Suppressor macrophage treated with lipopolysaccharide for 4 hours (primary cell): ENCODE measurements around the gene HAGH.
"Not testable (repeated sequence)": the region's sequence is repeated elsewhere in the genome, so short reads cannot be mapped to it uniquely, and the experiment has no call there.

Experiments used
- DNase-seq: peaks from one replicate; pipeline ENCODE4 v3.0.0-alpha.2; 2020

The HAGH gene

DNA sequence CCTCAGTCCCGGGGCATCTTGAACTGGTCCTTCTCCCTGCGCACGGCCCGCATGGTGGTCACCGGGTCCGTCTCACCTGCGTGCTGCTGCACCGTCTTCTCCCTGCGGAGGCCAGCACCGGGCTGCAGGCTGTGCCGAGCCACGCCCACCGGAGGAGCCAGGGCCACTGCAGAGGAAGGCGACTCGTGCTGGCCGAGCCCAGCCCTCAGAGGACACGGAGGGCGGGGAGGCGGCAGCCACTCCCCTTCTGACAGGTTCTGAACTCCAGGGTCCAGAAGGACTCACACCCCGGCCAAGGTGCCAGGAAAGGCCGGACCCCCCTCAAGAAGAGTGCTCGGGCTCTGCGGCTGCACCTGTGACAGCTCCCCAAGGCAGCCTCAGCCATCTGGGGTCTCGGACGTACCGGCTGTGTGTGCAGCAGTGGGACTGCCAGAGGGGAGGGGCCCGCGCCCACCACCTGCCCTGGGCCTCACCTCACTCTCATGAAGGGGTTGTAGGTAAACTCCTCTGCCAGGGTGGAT, 17.3 kb downstream of the HAGH start:
- no peak for DNase-seq

GRCh38 chr16:1808691-1809090, 17.9 kb downstream of the HAGH start:
- no peak for DNase-seq

DNA sequence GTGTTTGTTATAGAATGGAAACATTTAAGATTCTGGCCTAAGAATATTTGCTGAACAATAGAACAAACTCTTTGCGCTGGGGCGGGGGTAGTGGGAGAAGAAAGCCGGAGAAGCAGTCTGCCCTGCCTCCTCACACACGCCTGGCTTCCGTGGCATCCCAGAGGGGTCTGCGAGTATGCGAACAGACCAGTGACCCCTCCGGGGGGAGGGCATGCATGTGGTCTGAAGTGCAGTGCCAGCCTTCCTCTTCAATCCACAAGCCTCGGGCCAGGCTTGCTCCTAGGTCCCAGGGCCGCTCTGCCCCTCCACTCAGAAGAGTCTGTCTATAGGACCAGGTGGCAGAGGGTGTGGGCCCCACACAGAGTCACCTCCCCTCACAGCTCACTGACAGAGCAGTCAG, 19.0 kb downstream of the HAGH start:
- DNase-seq: no peak

GRCh38 chr16:1800701-1801100, 25.9 kb downstream of the HAGH start:
- DNase-seq: no peak

DNA sequence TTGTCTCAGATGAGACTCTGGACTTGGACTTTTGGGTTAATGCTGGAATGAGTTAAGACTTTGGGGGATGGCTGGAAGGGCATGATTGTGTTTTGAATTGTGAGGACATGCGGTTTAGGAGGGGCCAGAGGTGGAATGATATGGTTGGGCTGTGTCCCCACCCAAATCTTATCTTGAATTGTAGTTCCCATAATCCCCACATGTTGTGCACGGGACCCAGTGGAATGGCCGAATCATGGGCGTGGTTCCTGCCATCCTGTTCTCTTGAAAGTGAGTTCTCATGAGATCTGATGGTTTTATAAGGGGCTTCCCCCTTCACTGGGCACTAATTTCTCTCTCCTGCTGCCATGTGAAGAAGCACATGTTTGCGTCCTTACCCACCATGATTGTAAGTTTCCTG, 27.4 kb downstream of the HAGH start:
- DNase-seq: not testable (repeated sequence)

DNA sequence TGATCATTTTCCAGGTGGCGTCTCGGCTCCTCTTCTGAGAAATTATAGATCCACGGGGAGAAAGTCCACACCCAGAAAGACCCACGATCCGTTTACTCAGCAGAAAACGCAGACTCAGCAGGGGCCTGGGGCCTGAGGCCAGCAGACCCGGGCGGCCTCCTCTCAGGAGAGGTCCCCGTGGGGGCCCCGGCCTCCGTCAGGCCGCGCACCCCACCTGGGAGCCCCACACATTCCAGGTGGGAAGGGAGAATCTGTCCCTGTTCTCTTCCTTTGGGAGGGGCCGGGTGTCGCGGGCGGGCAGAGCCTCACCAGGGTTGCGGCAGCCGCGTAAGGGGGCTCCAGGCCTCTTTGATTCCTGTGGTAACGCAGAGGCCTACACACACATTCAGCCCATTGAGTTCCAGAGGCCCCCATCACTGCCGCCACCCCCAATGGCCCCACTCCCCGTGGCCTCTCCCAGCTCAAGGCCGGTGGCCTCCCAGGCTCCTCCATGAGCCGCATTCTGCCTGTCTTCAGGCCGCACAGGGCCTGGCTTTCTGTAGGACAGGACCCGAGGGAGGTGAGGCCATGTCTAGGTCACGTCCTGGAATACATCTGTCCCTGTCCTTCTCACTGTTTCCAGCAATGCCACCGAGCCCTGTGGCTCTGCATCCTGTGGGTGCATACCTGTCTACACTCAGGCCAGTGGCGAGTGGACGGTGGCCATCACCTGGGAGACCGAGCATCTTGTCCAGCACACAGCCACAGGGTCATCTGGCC, 31.5 kb downstream of the HAGH start:
- no peak for DNase-seq

- DNase-seq: no peak
These were observed 32.3 kb downstream of the HAGH start for GRCh38 chr16:1794221-1794871.

DNA sequence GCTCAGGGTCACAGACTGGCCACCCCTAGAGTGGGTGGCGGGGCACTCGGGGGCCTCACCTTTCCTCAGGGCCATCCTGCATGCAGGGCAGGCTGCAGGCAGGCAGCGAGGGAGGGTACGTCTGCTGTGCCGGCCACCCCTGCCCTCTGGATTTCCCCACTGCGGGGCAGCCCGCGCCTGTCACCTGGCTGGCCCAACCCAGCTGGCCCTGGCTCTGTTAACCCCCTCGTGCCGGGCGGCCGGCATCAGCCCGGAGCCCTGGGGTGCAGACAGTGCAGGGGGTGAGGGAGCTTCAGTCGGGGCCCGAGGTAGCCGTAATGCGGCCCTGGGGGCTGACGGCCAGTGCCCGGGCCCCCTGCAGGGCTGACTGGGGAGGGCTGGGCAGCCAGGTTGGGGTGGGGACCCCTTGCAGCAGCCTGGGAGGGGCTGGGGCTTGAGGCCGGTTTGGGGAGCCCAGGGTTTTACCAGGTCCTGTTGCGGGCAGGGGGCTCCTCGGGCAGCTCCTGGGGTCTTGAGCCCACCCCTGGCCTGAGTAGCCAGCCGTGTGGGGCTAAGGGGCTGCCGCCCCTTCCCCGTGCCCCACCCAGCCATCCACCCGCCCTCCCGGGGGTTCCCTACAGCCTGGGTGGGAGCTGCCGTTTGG, 32.9 kb downstream of the HAGH start, which contains the start of gene IGFALS:
Gene IGFALS, minus strand, starts transcription at position 128 of the 643 bp plus-strand sequence. Its CDS starts 53 bp downstream, at position 75.
- no peak for DNase-seq

DNA sequence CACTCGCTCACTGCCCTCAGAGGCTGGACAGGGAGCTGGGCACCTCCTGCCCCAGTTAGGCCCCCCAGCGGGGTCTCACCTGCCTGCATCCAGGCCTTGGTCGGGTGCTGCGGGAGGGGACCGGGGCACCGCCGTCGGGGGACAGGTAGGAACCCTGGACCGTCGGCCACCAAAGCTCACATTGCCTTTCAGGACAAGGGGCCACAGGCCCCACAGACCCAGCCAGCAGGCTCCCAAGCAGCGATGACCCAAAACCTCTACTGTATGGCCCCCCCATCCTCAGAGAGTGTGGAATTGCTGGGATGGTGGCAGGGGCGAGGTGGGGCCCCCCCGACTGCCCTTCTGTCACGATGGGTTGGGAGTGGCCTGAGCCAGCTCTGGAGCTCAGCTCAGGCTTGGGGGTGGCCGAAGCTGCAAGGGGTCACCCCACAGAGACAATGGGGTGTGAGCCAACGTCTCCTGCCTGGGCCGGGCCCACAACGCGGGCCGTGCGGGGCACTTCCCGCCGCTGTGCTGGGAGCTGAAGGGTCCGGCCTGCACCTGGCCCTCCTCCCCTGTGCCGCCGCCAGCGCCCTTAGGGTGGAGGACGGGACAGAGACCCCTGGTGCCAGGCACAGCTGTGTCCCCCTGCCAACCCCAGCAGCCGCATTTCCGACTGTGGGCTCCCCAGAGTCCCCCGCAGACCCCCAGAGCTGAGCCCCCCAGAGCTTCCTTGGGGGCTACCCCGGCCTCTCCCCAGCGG, 33.6 kb downstream of the HAGH start:
- DNase-seq: no peak

GRCh38 chr16:1791943-1792812, 34.4 kb downstream of the HAGH start:
- DNase-seq: no peak

- no peak for DNase-seq
These were observed 35.2 kb downstream of the HAGH start for GRCh38 chr16:1791256-1791942.

DNA sequence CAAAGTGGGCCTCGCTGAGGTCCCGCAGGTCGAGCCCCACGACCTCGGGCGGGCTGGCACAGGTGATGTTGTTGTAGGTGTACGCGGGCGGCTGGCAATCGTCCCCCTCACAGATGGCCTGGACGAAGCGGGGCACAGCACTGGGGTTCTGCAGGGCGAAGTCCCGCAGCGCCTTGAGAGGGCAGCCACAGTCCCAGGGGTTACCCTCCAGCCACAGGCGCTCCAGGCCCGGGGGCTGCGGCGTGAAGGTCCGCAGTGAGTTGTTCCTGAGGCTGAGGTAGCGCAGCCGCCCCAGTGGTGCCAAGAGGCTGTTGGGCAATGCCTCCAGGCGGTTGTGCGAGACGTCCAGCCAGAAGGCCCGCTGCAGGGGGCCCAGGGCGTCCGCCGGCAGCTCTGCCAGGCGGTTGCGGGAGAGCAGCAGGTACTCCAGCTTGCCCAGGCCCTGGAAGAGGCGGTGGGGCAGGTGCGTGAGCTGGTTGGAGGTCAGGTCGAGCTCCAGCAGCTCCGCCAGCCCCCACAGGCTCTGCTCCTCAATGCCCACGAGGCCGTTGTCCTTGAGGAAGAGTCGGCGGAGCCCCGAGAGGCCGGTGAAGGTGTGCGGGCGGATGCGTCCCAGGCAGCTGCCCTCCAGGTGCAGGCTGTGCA, 35.9 kb downstream of the HAGH start:
- DNase-seq: no peak

- DNase-seq: no peak
These were observed 36.4 kb downstream of the HAGH start for GRCh38 chr16:1790261-1790610.

GRCh38 chr16:1789643-1790045, 37.0 kb downstream of the HAGH start:
- no peak for DNase-seq

- no peak for DNase-seq
These were observed 37.9 kb downstream of the HAGH start for GRCh38 chr16:1788708-1789100.

GRCh38 chr16:1788095-1788707, 38.4 kb downstream of the HAGH start:
- DNase-seq: no peak

GRCh38 chr16:1787322-1788094, 39.1 kb downstream of the HAGH start:
- DNase-seq: no peak

DNA sequence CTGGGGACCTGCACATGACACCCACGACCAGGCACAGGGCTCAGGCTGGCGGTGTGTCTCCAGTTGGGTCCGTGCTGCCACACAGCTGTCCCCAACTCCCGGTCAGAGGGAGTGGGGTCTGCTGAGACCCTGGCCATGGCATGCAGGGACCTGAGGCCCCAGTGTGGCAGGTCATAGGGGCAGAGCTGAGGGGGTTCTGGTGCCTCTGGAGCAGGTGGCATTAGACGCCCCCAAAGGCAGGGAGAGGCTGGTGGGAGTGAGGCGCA, 39.6 kb downstream of the HAGH start:
- DNase-seq: no peak

DNA sequence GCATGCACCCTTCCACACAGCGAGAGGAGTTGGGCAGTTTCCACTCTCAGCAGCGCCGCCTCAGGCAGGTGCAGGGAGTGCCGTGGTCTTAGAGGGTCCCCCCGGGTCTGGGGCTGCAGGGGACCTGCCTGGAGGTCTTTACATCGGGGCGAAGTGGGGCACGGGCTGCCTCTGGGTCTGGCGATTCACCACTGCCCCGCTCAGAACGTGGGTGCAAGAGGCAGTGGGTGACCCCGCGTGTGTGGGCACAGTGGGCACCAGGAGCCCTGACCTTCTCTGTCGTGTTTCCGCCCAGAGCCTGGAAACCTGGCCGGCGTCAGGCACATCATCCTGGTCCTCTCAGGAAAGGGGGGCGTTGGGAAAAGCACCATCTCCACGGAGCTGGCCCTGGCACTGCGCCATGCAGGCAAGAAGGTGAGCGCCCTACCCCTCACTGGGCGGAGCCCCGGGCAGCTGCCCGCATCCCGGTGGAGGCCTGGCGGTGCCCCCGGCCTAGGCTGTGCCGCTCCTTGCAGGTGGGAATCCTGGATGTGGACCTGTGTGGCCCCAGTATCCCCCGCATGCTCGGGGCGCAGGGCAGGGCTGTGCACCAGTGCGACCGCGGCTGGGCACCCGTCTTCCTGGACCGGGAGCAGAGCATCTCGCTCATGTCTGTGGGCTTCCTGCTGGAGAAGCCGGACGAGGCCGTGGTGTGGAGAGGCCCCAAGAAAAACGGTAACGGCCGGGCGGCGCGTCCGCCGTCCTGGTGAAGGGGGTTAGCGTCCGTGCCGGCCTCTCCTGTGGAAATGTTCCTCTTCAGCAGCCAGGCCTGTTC, 40.2 kb downstream of the HAGH start:
- no peak for DNase-seq
